ENCODE measurements around the gene FBXO47. TPM values are rescaled to one million over a fixed set of nuclear protein-coding genes. Genes with fewer than 3 reads are reported as not detected.

FBXO47 gene
- total RNA-seq, 1 donor from 2014 or later, result not detected

- Mint-ChIP-seq H3K4me3 (ENCODE audit: unreplicated experiment) (no peak overlapping the region), H3K36me3 (ENCODE audit: unreplicated experiment) (no peaks in the 10 kb centered on the region), H3K9me3 (ENCODE audit: unreplicated experiment) (peaks cover 1% of the 10 kb centered on the region), H3K27me3 (ENCODE audit: unreplicated experiment) (peaks cover 6% of the 10 kb centered on the region), H3K27ac (ENCODE audit: unreplicated experiment) (peak overlapping the region; percentile 43), H3K4me1 (ENCODE audit: low read depth, unreplicated experiment) (peaks cover 27% of the 10 kb centered on the region)
- TF ChIP-seq CTCF (IDR thresholded peaks at IDR 0.05; ENCODE audit: partially characterized antibody, unreplicated experiment), result no peak
- DNase-seq, result peak; percentile 40
Observed at GRCh38 chr17:38897176-38897575, 70.0 kb downstream of the FBXO47 start.

- Mint-ChIP-seq H3K4me1 (ENCODE audit: low read depth, unreplicated experiment) (peaks cover 27% of the 10 kb centered on the region), H3K27me3 (ENCODE audit: unreplicated experiment) (peaks cover 9% of the 10 kb centered on the region), H3K9me3 (ENCODE audit: unreplicated experiment) (peaks cover 1% of the 10 kb centered on the region), H3K36me3 (ENCODE audit: unreplicated experiment) (no peaks in the 10 kb centered on the region), H3K4me3 (ENCODE audit: unreplicated experiment) (no peak overlapping the region), H3K27ac (ENCODE audit: unreplicated experiment) (no peak overlapping the region)
- TF ChIP-seq CTCF (IDR thresholded peaks at IDR 0.05; ENCODE audit: partially characterized antibody, unreplicated experiment), result no peak
- no peak for DNase-seq
Observed at GRCh38 chr17:38896346-38896954, 70.8 kb downstream of the FBXO47 start.

- Mint-ChIP-seq H3K4me3 (ENCODE audit: unreplicated experiment) (no peak overlapping the region), H3K27ac (ENCODE audit: unreplicated experiment) (no peak overlapping the region), H3K9me3 (ENCODE audit: unreplicated experiment) (peaks cover 1% of the 10 kb centered on the region), H3K4me1 (ENCODE audit: low read depth, unreplicated experiment) (peaks cover 23% of the 10 kb centered on the region), H3K36me3 (ENCODE audit: unreplicated experiment) (no peaks in the 10 kb centered on the region), H3K27me3 (ENCODE audit: unreplicated experiment) (peaks cover 12% of the 10 kb centered on the region)
- DNase-seq, result no peak
- TF ChIP-seq CTCF (IDR thresholded peaks at IDR 0.05; ENCODE audit: partially characterized antibody, unreplicated experiment), result no peak
Observed at GRCh38 chr17:38894276-38894675, 72.9 kb downstream of the FBXO47 start.

- Mint-ChIP-seq H3K4me1 (ENCODE audit: low read depth, unreplicated experiment) (peaks cover 21% of the 10 kb centered on the region), H3K27ac (ENCODE audit: unreplicated experiment) (no peak overlapping the region), H3K36me3 (ENCODE audit: unreplicated experiment) (no peaks in the 10 kb centered on the region)
Observed at GRCh38 chr17:38893607-38894006, 73.6 kb downstream of the FBXO47 start.

More at GRCh38 chr17:38893607-38894006, 73.6 kb downstream of the FBXO47 start:
- Mint-ChIP-seq H3K9me3 (ENCODE audit: unreplicated experiment) (peaks cover 1% of the 10 kb centered on the region), H3K4me3 (ENCODE audit: unreplicated experiment) (no peak overlapping the region), H3K27me3 (ENCODE audit: unreplicated experiment) (peaks cover 12% of the 10 kb centered on the region)
- no peak for DNase-seq
- TF ChIP-seq CTCF (IDR thresholded peaks at IDR 0.05; ENCODE audit: partially characterized antibody, unreplicated experiment), result no peak
